ENCODE measurements around the gene LOX. TPM values are rescaled to one million over a fixed set of nuclear protein-coding genes. Genes with fewer than 3 reads are reported as not detected.

The LOX gene
- total RNA-seq, 4 donors from 2014 or later = 6.5 to 48.2 (median 12.6) TPM

GRCh38 chr5:122093415-122094180 is 15.5 kb upstream of the LOX start:
- H3K4me3 ChIP-seq (ENCODE audit: low read depth, poor library complexity, severe bottlenecking) = no peak overlapping the region
- no peak for DNase-seq (ENCODE audit: low spot score in 2 of 2)
- TF ChIP-seq POLR2A (IDR thresholded peaks at IDR 0.05) = no peak
- no peak for TF ChIP-seq CTCF (IDR thresholded peaks at IDR 0.05)
- 53 to 61% methylated on average over 7 of the region's 7 CpGs for WGBS, 2 donors
- intact Hi-C loops (cut with DNase I; ENCODE audit: low total_unique reads) = loop anchor here (10.0 kb wide), 1 partner anchor 61 kb away; no protein-coding TSS in a partner anchor

- TF ChIP-seq POLR2A (IDR thresholded peaks at IDR 0.05) (no peak), CTCF (IDR thresholded peaks at IDR 0.05) (no peak)
- DNase-seq (ENCODE audit: low spot score in 2 of 2) = no peak
- 50 to 53% methylated on average over 9 of the region's 9 CpGs for WGBS, 2 donors
- intact Hi-C loops (cut with DNase I; ENCODE audit: low total_unique reads) = loop anchor here (10.0 kb wide), 1 partner anchor 63 kb away; no protein-coding TSS in a partner anchor
- H3K4me3 ChIP-seq (ENCODE audit: low read depth, poor library complexity, severe bottlenecking) = no peak overlapping the region
Observed at GRCh38 chr5:122091936-122092600, 14.0 kb upstream of the LOX start.

- no peak for TF ChIP-seq POLR2A (IDR thresholded peaks at IDR 0.05)
- TF ChIP-seq CTCF (IDR thresholded peaks at IDR 0.05) = no peak
- H3K4me3 ChIP-seq (ENCODE audit: low read depth, poor library complexity, severe bottlenecking) = no peak overlapping the region
- intact Hi-C loops (cut with DNase I; ENCODE audit: low total_unique reads) = loop anchor here (10.0 kb wide), 1 partner anchor 65 kb away; no protein-coding TSS in a partner anchor
- 51 to 74% methylated on average over 2 of the region's 2 CpGs for WGBS, 2 donors
- no peak for DNase-seq (ENCODE audit: low spot score in 2 of 2)
Observed at GRCh38 chr5:122089096-122090013, 11.3 kb upstream of the LOX start.

GRCh38 chr5:122085041-122085440 is 7.0 kb upstream of the LOX start:
- no peak for DNase-seq (ENCODE audit: low spot score in 2 of 2)
- intact Hi-C loops (cut with DNase I; ENCODE audit: low total_unique reads) = no loop called here
- WGBS, 2 donors = 73 to 77% methylated on average over 3 of the region's 3 CpGs
- H3K4me3 ChIP-seq (ENCODE audit: low read depth, poor library complexity, severe bottlenecking) = no peak overlapping the region
- TF ChIP-seq CTCF (IDR thresholded peaks at IDR 0.05) (no peak), POLR2A (IDR thresholded peaks at IDR 0.05) (no peak)

DNA sequence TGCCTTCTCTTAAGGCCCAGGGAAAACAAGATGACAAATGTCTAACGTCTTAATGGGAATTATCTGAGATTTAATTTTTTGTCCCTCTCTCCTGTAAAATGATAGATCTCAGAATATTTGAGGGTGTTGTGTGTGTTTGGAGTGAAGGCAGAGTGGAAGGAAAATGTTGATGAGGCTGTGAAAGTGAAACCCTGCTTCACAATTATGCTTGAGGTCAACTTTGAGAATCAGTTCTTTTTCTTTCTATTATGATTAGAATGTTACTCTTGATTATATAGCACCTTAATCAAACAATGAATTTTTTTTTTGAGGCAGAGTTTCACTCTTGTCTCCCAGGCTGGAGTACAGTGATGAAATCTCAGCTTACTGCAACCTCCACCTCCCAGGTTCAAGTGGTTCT is 5.5 kb upstream of the LOX start:
- TF ChIP-seq CTCF (IDR thresholded peaks at IDR 0.05) (no peak), POLR2A (IDR thresholded peaks at IDR 0.05) (no peak)
- no peak overlapping the region for H3K4me3 ChIP-seq (ENCODE audit: low read depth, poor library complexity, severe bottlenecking)
- 93 to 94% methylated on average over 1 of the region's 1 CpG for WGBS, 2 donors
- DNase-seq (ENCODE audit: low spot score in 2 of 2) = no peak
- intact Hi-C loops (cut with DNase I; ENCODE audit: low total_unique reads) = no loop called here
